Lower leg skin (tissue), 4 donors: ENCODE measurements around the gene SCAI. TPM values are rescaled to one million over a fixed set of nuclear protein-coding genes. Genes with fewer than 3 reads are reported as not detected.
"Not testable (repeated sequence)": the region's sequence is repeated elsewhere in the genome, so short reads cannot be mapped to it uniquely, and the experiment has no call there.

Experiments used
- DNase-seq, 2 donors: peaks; one replicate each; pipeline ENCODE4 v3.0.0-alpha.2; 2019; ENCODE audit warnings: low spot score in 2 of 2
- H3K4me3 ChIP-seq: fragments of 200-600 bp; sonication (generic); 2 replicates; pipeline ENCODE4 v1.5.1; 2017; ENCODE audit warnings: mild to moderate bottlenecking, low read depth; ENCODE audit not compliant: poor library complexity, severe bottlenecking
- POLR2A ChIP-seq, 2 donors: fragments of 450-650 bp; IDR thresholded peaks; one replicate each; pipeline ENCODE4 v1.6.1; 2016 to 2017; ENCODE audit warnings: antibody characterized with exemption in 2 of 2, mild to moderate bottlenecking in 1 of 2, moderate library complexity in 1 of 2
- WGBS, 2 donors: methylation state at CpG; one replicate each; pipeline ENCODE4 v1.1.5; 2018; 5-methylcytosine and 5-hydroxymethylcytosine counted together
- intact Hi-C: fragments of 100-400 bp; cut with DNase I; formaldehyde crosslinking; loops from one replicate; pipeline ENCODE4 v1.15.0; 2023; ENCODE audit warnings: low total_unique reads
- total RNA-seq, 4 donors: library from RNA; depleted of rRNA; stranded (reverse); fragments of >200 nt; gene quantifications; one replicate each; pipeline ENCODE4 v1.1.0, GENCODE V29; 2016
- TF ChIP-seq, protein P1 (sequence below), 3 donors: fragments of 450-650 bp; IDR thresholded peaks; one replicate each; pipeline ENCODE4 v1.5.1; 2016; ENCODE audit warnings: antibody characterized with exemption in 3 of 3, mild to moderate bottlenecking in 3 of 3, moderate library complexity in 2 of 3

Gene SCAI
- total RNA-seq, 4 donors from 2014 or later: 2.9 to 9.2 (median 5.8) TPM

- no peak for DNase-seq
- no peak overlapping the region for H3K4me3 ChIP-seq
- WGBS, 2 donors: 88 to 94% methylated on average over 2 of the region's 2 CpGs
- TF ChIP-seq POLR2A (IDR thresholded peaks at IDR 0.05): no peak
- TF ChIP-seq, protein P1, sequence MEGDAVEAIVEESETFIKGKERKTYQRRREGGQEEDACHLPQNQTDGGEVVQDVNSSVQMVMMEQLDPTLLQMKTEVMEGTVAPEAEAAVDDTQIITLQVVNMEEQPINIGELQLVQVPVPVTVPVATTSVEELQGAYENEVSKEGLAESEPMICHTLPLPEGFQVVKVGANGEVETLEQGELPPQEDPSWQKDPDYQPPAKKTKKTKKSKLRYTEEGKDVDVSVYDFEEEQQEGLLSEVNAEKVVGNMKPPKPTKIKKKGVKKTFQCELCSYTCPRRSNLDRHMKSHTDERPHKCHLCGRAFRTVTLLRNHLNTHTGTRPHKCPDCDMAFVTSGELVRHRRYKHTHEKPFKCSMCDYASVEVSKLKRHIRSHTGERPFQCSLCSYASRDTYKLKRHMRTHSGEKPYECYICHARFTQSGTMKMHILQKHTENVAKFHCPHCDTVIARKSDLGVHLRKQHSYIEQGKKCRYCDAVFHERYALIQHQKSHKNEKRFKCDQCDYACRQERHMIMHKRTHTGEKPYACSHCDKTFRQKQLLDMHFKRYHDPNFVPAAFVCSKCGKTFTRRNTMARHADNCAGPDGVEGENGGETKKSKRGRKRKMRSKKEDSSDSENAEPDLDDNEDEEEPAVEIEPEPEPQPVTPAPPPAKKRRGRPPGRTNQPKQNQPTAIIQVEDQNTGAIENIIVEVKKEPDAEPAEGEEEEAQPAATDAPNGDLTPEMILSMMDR (IDR thresholded peaks at IDR 0.05): no peak
- intact Hi-C loops: no loop called here
Measured at GRCh38 chr9:124972241-124972770, 171.0 kb downstream of the SCAI start.

GRCh38 chr9:124969401-124969800 is 173.9 kb downstream of the SCAI start:
- intact Hi-C loops: no loop called here
- TF ChIP-seq, protein P1 (IDR thresholded peaks at IDR 0.05): no peak
- no peak for TF ChIP-seq POLR2A (IDR thresholded peaks at IDR 0.05)
- DNase-seq: no peak
- 82 to 83% methylated on average over 2 of the region's 2 CpGs for whole genome bisulfite sequencing, 2 donors
- H3K4me3 ChIP-seq: no peak overlapping the region

DNA sequence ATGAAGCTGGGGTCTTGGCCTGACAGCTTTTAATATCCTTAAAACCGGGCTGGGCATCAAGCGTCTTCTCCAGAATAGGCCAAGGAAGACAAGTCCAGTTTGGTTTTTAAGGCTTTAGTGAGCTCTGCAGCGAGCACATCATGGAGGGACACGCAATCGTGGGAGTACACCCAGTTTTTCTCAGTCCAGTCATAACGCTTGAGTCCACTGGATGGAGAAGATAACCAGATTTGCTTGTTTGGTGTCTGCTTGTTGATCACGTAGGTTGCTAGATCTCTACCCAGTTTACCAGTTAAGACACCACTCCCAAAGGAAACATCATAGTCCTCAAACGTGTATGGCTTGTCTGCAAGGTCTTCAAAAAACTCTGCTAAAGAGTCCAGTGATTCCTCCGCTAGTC is 175.1 kb downstream of the SCAI start:
- 85 to 95% methylated on average over 9 of the region's 9 CpGs for WGBS, 2 donors
- DNase-seq: no peak
- no peak overlapping the region for H3K4me3 ChIP-seq
- intact Hi-C loops: no loop called here
- no peak for TF ChIP-seq POLR2A (IDR thresholded peaks at IDR 0.05)
- TF ChIP-seq, protein P1 (IDR thresholded peaks at IDR 0.05): no peak

- intact Hi-C loops, DNase-seq, H3K4me3 ChIP-seq: not testable (repeated sequence)
- WGBS, 2 donors: 84 to 91% methylated on average over 5 of the region's 5 CpGs
Measured at GRCh38 chr9:124965775-124966568, 177.4 kb downstream of the SCAI start.

DNA sequence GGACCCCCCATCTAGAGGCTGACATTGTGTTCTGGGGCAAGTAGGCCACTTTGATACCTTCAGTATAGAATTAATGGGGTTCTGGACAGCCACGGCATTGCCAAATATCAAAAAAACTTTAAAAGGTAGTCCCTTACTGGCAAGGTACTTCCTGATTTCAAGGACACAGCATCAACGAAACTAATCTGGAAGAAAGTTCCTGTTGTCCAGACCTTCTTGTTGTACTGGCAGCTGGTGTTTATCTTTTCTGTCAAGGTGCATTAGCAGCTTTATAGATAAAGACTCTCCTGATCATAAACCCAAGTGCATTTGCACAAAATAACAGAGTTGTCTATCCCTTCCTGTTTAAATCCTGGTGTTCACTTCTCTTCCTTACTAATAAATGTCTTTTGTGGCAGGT is 178.7 kb downstream of the SCAI start:
- H3K4me3 ChIP-seq: no peak overlapping the region
- WGBS, 2 donors: 73 to 75% methylated on average over 2 of the region's 2 CpGs
- no peak for DNase-seq
- TF ChIP-seq POLR2A (IDR thresholded peaks at IDR 0.05): no peak
- TF ChIP-seq, protein P1 (IDR thresholded peaks at IDR 0.05): no peak
- intact Hi-C loops: no loop called here

- no peak for DNase-seq
- intact Hi-C loops: no loop called here
- H3K4me3 ChIP-seq: no peak overlapping the region
- 69 to 77% methylated on average over 2 of the region's 2 CpGs for WGBS, 2 donors
- TF ChIP-seq, protein P1 (IDR thresholded peaks at IDR 0.05): no peak
- no peak for TF ChIP-seq POLR2A (IDR thresholded peaks at IDR 0.05)
Measured at GRCh38 chr9:124964056-124964455, 179.3 kb downstream of the SCAI start.
